GM19023 (cell line): ENCODE measurements around the gene DCLRE1C.
A peak's percentile ranks its signal among the peaks of the same experiment; 100 is the strongest.
"Not testable (repeated sequence)": the region's sequence is repeated elsewhere in the genome, so short reads cannot be mapped to it uniquely, and the experiment has no call there.

ENCODE experiments used
- ATAC-seq: cut with Tn5 transposase; IDR thresholded peaks from one replicate; pipeline ENCODE4 v1.9.1; 2021; ENCODE audit warnings: mild to moderate bottlenecking, moderate library complexity; ENCODE audit not compliant: unreplicated experiment

DCLRE1C gene

DNA sequence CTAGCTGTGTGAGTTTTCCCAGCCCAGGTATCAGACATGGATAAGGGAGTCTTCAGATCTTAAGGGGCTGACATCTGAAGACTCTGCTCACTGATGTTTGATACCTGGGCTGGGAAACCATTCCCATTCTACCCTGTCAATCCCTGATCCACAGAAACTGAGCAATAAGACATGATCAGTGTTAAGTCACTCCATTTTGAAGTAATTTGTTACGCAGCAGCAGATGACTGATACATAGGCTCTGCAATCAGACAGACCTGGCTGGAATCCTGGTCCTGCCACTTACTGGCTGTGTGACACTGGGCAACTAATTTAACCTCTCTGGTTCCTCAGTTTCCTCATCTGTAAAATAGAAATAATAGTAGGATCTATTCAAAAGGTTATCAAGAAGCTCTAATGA lies 6.6 kb downstream of the DCLRE1C start:
- no peak for ATAC-seq

DNA sequence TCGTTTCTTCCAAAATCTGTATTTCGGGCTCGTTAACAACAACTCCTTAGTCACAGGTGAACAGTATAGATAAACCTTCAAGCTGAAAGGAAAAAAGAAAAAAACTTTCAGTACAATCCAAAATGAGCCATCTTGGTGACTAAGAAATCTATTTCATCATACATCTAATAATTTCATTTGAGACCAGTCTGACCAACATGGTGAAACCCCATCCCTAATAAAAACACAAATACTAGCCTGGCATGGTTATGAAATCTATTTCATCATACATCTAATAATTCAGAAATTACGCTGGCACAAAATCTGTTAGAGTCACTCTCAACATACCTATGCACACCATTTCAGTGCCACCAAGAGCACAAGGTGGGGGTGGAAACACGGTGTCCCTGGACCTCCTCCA lies 8.8 kb downstream of the DCLRE1C start:
- no peak for ATAC-seq

DNA sequence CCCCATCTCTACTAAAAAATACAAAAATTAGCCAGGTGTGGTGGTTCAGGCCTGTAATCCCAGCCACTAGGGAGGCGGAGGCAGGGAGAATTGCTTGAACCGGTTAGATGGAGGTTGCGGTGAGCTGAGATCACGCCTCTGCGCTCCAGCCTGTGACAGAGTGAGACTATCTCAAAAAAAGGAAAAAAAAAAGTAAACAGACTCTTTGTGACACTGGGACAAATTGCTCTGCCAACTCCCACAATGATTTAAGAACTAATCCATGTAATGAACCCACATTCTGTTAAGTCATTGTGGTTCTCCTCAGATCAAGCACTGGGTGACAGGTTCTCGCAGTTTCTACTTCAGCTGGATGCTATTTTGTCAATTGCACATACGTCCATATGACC lies 11.0 kb downstream of the DCLRE1C start:
- ATAC-seq: not testable (repeated sequence)

DNA sequence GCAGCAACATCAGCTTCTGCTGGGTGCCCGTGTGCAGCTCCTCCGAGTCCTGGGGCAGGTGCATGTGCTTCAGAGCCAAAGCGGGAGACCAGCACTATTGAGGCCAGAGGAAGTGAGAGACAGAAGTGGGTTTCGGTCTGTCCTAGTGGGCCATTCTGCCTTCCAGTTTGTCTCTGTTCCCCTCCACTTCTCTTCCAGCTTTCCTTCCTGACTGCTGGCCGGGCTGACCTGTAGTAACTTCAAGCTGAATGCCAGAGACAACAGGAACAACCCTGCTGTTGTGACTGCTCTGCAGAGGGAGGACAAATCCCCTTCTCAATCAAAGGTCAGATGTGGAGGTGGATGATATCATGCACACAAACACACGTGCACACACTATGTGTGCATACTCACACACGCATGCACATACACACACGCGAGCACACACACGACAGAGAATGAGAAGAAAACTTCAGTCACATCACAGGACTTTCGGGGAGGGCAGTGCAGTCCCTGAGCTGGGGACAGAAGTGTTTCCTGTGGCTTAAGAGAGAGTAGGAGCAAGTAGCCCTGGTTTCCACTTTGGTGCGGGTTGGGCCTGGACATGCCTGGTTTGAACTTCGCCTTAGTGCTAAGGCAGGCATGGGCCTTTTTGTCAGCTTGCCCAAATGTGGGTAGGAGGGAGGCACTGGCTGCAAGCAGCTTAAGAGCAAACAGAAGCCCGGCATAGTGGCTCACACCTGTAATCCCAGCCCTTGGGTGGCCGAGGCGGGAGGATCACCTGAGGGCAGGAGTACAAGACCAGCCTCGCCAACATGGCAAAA lies 11.5 kb downstream of the DCLRE1C start:
- peak; percentile 93 for ATAC-seq

DNA sequence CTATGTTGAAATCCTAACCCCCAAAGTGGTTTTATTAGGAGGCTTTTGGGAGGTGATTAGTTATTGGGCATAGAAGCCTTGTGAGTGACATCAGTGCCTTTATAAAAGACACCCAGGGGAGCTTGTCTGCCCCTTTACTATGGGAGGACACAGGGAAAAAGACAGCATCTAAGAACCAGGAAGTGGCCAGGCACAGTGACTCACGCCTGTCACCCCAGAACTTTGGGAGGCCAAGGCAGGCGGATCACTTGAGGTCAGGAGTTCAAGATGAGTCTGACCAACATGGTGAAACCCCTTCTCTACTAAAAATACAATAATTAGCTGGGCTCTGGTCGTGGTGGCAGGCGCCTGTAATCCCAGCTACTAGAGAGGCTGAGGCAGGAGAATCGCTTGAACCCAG lies 14.9 kb downstream of the DCLRE1C start:
- ATAC-seq: not testable (repeated sequence)

DNA sequence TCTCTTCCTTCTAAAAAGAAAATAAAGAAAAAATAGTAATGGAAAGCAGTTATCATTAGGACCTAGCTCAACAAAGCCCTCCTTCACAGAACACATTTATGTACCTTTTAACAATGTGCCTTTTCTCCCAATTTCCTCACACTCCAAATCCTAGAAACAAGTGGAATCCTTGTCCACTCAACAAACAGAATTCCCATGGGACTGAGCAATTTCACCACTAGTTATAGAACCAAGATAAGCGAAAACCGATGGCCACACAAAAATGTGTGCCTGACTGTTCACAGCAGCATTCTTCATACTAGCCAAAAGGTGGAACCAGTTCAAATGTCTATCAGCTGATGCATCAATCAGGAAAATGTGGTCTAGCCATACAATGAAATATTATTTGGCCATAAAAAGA lies 17.3 kb downstream of the DCLRE1C start:
- no peak for ATAC-seq

DNA sequence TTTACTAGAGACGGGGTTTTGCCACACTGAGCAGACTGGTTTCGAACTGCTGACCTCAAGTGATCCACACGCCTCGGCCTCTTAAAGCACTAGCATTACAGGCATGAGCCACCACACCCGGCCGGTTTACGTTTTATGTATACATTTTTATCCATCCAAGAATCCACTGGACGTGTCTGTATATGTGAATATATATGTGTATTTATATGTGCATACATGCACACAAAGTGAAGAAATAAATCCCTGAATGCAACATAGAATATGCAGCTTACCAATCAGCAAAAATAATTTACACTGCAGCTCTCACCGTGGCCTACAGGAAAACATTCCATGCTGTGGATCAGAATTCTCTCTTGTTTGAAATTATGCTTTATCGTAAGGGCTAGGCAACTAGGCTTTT lies 23.3 kb downstream of the DCLRE1C start:
- ATAC-seq: no peak

DNA sequence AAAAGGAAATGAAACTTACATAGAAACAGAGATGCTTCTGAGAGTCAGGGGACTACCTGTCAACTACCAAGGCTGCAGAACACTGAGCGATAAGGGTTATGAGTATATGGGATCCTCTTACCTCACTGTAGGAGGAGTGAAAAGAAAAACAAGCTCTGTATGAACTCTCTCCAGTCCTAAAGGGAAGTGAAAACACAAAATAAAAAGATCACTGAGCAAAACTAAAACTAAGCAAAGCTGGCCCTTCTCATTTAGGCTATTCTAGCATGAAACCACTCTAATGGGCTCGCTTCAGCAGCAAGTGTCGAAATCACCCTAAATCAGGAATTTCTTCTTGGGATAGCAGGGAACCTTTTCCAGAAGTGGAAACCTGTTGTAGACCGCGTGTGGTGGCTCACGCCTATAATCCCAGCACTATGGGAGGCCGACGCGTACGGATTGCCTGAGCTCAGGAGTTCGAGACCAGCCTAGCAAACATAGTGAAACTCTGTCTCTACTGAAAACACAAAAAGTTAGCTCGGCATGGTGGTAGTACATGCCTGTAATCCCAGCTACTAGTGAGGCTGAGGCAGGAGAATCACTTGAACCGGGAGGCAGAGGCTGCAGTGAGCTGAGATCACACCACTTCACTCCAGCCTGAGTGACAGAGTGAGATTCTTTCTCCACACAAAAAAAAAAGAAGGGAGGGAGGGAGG lies 27.0 kb downstream of the DCLRE1C start:
- ATAC-seq: peak; percentile 96

DNA sequence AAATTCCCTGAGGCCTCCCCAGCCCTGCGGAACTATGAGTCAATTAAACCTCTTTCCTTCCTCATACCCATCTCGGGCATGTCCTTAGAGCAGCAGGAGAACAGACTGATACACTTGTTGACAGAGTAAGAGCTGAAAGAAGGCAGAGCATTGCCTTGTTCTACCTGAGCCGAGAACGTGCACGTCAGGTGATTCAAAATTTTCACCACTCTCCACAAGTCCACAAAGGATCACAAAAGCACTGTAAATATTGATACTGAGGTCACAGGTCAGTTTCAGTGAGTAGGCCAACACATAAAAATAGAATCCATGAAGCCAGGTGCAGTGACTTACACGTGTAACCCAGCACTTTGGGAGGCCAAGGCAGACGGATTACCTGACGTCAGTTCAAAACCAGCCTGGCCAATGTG lies 27.8 kb downstream of the DCLRE1C start:
- ATAC-seq: peak; percentile 13

DNA sequence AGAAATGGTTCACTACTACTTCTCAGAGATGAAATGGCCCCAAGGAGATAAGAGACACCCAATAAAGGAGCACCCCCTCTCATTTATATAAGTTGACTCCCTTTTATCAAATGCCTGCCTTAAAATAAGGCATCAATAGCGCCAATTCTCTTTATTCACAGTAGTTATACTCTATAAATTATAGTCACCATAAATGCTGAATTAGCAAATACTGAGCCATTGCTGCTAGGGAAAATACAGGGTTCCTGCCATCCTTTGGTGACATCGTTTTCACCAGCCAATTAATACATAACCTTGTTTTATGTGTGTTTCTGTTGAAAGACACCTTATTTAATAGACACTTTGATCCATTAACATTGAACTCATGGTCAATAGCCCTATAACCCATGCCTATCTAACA lies 28.6 kb downstream of the DCLRE1C start:
- ATAC-seq: no peak

DNA sequence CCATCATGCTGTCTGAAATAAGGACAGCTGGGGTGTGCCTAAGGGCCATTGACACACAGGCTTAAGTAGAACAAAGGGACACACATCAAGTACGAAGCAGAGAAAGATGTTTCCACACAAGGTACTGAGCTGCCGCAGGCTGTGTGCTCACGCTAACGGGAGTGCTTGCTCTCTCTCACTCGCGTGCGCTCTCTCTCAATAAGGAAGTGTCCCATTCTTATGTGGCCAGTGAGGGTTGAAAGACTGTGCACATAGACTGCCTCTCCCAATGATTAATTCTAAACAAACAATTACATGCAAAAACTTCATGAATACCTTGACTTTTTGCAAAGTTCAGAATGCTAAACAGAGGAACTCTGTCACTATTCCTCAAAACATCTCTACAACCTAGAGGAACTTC lies 29.9 kb downstream of the DCLRE1C start:
- ATAC-seq: no peak

DNA sequence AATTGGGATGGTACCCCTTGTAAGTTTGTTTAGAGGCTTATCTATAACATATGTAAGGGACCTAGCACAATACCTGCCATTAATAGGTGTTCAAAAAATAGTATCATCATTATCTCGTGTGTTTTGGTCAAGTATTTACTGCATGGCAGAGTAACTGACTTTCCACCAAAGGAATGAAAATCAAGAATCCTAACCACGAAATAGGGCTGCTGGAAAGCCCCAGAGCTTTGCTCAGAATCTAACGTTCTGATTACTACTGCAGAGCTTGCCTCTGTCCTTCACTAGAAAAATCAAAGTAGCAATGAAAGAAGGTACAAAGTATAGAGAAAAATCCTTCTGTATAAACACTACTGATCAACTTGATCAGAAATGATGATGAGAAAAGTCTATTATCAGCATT lies 34.9 kb downstream of the DCLRE1C start:
- ATAC-seq: no peak

DNA sequence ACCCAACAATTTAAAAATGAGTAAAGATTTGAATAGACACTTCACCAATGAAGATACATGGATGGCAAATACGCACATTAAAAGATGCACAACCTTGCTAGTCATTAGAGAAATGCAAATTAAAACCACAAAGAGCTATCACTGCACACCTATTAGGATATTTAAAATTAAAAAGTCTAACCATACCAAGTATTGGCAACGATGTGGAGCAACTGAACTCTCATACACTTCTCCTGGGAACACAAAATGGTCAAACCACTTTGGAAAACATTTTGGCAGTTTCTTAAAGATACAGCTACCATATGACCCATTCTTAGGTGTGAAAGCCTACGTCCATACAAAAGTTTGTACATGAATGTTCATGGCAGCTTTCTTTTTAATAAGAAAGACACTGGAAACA lies 36.1 kb downstream of the DCLRE1C start:
- ATAC-seq: no peak

DNA sequence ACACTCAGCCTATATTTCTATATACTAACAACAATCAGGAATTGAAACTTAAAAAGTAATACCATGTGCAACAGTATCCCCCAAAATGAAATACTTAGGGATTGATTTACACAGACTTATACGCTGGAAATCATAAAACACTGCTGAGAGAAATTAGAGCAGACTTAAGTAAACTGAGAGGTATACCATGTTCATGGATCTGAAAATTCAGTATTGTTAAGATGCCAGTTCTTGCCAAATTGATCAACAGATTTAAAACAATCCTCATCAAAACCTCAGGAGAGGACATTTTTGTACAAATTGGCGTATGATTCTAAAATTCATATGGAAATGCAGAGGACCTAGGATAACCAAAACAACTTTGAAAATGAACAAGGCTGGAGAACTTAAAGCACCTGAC lies 37.3 kb downstream of the DCLRE1C start:
- no peak for ATAC-seq

DNA sequence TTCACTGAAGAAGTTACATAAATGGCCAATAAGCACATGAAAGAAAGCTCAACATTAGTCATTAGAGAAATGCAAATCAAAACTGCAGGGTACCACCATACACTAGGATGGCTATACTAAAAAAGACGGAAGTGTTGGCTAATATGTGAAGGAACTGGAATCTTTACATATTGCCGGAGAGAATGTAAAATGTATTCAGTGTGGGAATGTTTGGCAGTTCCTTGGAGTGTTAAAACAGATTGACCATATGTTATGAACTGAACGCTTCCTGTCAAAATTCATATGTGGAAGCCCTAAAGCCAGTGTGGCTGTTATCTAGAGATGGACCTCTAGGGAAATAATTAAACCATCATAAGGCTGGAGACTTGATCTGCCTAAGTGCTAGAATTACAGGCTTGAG lies 42.1 kb downstream of the DCLRE1C start:
- ATAC-seq: no peak

DNA sequence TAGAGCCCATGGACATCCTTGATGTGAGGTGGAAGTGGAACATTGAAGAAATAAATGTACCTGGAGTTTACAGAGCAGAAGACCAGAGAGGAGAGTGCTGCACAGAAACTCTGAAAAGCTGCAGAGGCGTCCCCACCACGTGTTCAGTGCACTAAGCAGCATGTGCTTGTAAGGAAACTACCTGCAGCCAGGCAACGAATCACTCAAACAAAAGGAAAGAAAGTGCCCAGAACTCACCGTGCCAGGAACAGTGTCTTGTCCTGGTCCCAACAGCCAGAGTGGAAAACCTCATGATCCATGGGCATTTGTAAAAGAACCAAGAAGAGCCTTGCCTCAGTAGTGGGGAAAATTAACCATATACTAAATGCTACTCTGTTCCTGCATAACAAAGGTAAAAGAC lies 42.9 kb downstream of the DCLRE1C start:
- ATAC-seq: no peak

DNA sequence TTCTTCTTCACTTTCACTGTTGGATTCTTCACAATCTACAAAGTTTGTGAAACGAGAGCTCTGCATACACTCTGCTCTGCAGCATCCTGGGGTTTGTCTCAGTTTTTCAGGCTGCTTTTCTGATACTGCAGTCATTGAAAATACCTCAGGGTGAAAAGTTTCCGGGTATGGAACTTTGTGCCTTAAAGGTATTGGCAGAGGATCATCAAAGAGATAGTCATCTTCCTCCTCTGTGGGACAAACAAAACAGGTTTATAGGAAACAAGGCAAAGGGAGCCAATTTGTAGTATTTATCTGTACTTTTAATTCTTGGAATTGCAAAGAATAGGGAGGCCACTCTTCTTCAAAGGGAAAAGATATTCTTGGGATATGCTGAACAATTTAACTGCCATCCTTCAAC lies 44.8 kb downstream of the DCLRE1C start:
- ATAC-seq: no peak

DNA sequence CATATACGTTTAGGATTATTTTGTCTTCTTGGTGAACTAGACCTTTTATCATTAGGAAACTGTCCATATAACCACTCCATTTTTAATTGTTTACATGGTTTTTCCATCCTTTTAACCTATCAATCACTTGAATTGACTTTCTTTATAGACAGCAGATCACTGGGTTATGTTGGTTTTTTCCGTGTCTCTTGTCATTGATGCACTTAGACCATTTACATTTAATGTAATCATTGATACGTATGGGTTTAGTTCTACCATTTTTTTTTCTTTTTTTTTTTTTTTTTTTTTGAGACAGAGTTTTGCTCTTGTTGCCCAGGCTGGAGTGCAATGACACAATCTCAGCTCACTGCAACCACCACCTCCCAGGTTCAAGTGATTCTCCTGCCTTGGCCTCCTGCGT lies 46.3 kb downstream of the DCLRE1C start:
- not testable (repeated sequence) for ATAC-seq

DNA sequence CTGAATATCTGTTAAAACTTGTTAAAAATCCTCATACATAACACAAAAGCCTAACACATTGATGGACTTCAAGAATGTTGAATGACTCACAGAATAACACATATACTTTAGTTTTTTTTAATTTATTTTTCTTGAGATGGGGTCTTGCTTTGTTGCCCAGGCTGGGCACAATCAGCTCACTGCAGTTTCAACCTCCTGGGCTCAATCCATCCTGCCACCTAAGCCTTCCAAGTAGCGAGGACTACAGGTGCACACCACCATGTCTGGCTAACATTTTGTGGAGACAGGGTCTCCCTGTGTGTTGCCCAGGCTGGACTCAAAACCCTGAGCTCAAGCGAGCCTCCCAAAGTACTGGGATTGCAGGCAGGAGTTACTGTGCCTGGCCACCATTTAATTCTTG lies 47.1 kb downstream of the DCLRE1C start:
- no peak for ATAC-seq

DNA sequence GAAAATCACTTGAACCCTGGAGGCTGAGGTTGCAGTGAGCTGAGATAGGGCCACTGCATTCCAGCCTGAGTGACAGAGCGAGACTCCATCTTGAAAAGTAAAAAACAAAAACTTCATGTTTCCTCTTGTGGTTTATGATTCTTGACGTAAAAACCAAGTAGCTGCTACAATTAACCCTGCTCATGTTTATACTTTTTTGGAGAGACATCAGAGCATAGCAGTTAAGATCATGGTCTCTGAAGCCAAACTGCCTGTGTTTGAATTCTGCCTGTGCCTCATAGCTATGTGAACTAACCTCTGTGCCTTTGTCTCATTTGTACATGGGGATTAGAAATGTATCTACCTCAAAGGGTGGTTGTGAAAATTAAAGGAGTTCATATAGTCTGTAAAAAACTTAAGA lies 48.0 kb downstream of the DCLRE1C start:
- ATAC-seq: no peak

DNA sequence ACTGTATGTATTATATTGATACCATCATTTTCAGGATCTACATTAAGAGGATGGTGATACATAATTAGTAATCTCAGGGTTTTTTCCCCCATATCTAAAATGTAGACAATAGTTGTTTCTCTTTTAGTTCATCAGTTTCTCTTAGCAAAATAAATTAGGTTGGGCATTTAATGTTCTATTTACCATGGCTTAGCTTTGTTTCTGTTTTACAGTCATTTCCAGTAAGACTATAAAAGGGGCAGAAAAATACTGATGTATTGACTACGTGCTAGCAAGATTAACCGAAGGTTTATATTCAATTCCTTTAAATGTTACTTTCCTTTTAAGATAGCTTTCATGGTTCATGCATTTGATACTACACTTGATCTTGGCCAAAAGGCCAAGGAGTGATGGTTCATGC lies 49.0 kb downstream of the DCLRE1C start:
- ATAC-seq: no peak

DNA sequence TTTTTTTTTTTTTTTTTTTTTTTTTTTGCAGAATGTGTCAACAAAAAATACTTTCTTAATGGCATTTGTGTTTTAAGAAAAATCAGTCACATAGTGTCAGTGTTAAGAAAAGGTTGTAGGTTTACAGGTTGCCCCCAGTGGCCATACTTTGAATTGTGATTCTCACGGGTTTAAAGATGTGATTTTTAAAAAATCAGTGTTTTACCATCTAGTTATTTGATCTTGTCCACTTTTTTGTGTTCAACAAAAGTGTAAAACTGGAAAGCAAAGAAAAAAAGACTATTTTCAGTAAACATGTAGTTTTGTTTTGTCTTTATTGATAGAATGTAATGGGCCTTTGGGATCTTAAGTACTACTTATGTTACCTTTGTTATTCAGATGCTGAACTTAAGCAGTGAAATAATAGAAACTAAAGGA lies 49.6 kb downstream of the DCLRE1C start:
- ATAC-seq: no peak

DNA sequence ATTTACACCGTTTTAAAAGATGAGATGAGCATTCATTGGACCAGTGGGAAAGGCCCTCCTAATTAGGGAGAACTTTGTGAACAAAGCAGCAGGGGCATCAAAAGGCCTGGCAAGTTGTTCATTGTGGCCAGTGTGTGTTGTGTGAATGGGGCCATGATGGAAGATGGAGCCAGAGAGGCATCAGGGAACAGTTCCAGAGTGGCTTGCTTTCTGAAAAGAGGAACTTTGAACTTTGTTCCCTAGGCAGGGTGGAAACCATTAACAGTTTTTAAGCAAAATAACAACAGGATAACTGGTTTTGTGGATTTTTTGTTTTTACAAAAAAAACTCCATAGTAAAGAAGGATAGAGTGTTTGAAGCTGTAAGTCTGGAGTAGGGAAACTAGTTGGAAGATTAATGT lies 62.7 kb downstream of the DCLRE1C start:
- no peak for ATAC-seq
